Measurements from ENCODE around the gene MTHFD1L. TPM values are rescaled to one million over a fixed set of nuclear protein-coding genes. Genes with fewer than 3 reads are reported as not detected.

Gene MTHFD1L
- total and polyA plus RNA-seq, 2 of the 8 experiments (the other 6 are each of a cell fraction or from before 2014, with no cell fraction given) = 29.2 to 105 TPM

DNA sequence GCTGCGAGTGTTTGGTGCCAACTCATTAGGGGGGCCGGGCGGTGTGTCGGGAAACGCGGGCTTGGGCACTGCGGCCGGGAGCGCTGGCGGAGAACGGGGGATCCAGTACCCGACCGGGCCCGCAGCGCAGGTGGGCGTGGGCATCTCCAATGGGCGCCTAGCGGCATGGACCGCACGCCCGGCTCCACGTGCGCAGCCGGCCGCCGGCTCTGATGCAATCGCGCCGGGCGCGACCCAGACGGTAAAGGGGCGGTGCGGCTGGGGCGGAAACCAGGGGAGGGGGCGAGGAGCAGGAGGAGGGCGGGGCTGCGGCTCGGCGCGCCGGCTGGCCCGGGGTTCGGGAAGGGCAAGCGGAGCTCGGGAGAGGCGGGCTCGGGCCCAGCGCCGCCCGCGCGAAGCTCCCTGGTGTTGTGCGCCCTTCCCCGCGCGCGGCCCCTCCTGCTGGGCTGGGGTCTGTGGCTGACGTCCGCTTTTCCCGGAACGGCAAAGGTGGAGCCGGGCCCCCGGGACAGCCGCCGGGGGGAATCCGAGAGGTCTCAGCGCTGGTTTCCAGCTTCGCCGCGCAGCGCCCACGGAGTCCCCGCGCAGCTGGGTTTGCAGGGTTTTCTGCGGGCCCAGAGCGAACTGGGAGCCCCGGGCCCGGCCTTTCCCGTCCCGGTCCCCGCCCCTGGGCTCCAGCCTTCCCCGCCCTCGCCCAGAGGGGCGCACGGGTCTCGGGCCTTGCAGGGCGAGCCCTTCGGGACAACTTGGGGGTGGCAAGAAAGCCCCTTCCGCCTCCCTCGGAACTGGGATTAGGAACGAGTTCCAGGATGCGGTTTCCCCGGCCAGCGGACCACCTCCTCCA is 867 bp downstream of the MTHFD1L start (continued):
- TF ChIP-seq TAF7 (optimal IDR thresholded peaks at IDR 0.05; ENCODE audit: borderline replicate concordance, low read depth, low read length) (peak; percentile 15), CHD1 (IDR thresholded peaks at IDR 0.05; ENCODE audit: low read depth, low read length) (no peak), CBX5 (IDR thresholded peaks at IDR 0.05; ENCODE audit: low read depth, low read length) (no peak), TBP (IDR thresholded peaks at IDR 0.05; ENCODE audit: low read depth, low read length) (peak; percentile 57; the same call in 1 of the 2 replicates), CTCF (IDR thresholded peaks at IDR 0.05; ENCODE audit: control extremely low read depth in 1 of 3, insufficient read depth in 1 of 3, low read depth in 1 of 3, low read length in 3 of 3) (no peak; a peak in 1 of 4 replicates), SIX5 (IDR thresholded peaks at IDR 0.05; ENCODE audit: low read depth, low read length) (no peak), SP2 (IDR thresholded peaks at IDR 0.05; ENCODE audit: low read length) (no peak), JUN (IDR thresholded peaks at IDR 0.05; ENCODE audit: low read depth, low read length) (no peak), EP300 (IDR thresholded peaks at IDR 0.05; ENCODE audit: borderline replicate concordance in 1 of 2, low read depth in 2 of 2, low read length in 2 of 2) (no peak), KDM5A (IDR thresholded peaks at IDR 0.05; ENCODE audit: low read length) (no peak)

All from H1 (cell line).